Mesenchymal stem cell (in vitro differentiated cells and primary cell): Measurements from ENCODE around the gene ATP5F1D.
A peak's percentile ranks its signal among the peaks of the same experiment; 100 is the strongest.

Experiments
- DNase-seq: peaks from one replicate; pipeline ENCODE4 v3.0.0-alpha.2; 2013
- H2AFZ ChIP-seq: one replicate; pipeline ENCODE4 v1.6.1; 2013; ENCODE audit warnings: low read depth, mild to moderate bottlenecking, control low read depth, inconsistent platforms, low read length, moderate library complexity
- H2AK5ac ChIP-seq: 2 replicates; pipeline ENCODE4 v1.6.1; 2013; ENCODE audit warnings: low read length, moderate library complexity, mild to moderate bottlenecking, inconsistent platforms; ENCODE audit not compliant: severe bottlenecking
- H2BK120ac ChIP-seq: one replicate; pipeline ENCODE4 v1.6.1; 2013; ENCODE audit warnings: low read depth, mild to moderate bottlenecking, inconsistent platforms, low read length, moderate library complexity
- H2BK12ac ChIP-seq, 2 experiments: one replicate each; pipeline ENCODE4 v1.6.1; 2013; ENCODE audit warnings: inconsistent platforms in 2 of 2, low read length in 2 of 2, mild to moderate bottlenecking in 2 of 2, moderate library complexity in 2 of 2, control low read depth in 1 of 2
- H2BK15ac ChIP-seq: one replicate; pipeline ENCODE4 v1.6.1; 2013; ENCODE audit warnings: mild to moderate bottlenecking, low read depth, inconsistent platforms; ENCODE audit not compliant: poor library complexity, severe bottlenecking
- H2BK5ac ChIP-seq: 2 replicates; pipeline ENCODE4 v1.6.1; 2013; ENCODE audit warnings: low read depth, mild to moderate bottlenecking, low read length, control low read depth, inconsistent platforms; ENCODE audit not compliant: poor library complexity, severe bottlenecking
- H3K14ac ChIP-seq, 2 experiments: one replicate each; pipeline ENCODE4 v1.6.1; 2013; ENCODE audit warnings: inconsistent platforms in 2 of 2, low read length in 2 of 2, control low read depth in 1 of 2, mild to moderate bottlenecking in 1 of 2, moderate library complexity in 1 of 2
- H3K18ac ChIP-seq, 2 experiments: one replicate each; pipeline ENCODE4 v1.6.1; 2013; ENCODE audit warnings: inconsistent platforms in 2 of 2, low read length in 2 of 2, control low read depth in 1 of 2, low read depth in 1 of 2, mild to moderate bottlenecking in 1 of 2
- H3K23ac ChIP-seq, 2 experiments: one replicate each; pipeline ENCODE4 v1.6.1; 2013; ENCODE audit warnings: inconsistent platforms in 2 of 2, low read length in 2 of 2, mild to moderate bottlenecking in 2 of 2, moderate library complexity in 2 of 2, control low read depth in 1 of 2
- H3K27ac ChIP-seq: 2 replicates; pipeline ENCODE4 v1.5.1; 2013; ENCODE audit warnings: mild to moderate bottlenecking, moderate library complexity, low read length, control low read depth, inconsistent platforms; ENCODE audit not compliant: poor library complexity, severe bottlenecking
- H3K27me3 ChIP-seq, 2 experiments: 2 replicates each; pipeline versions ENCODE4 v1.6.1 to v1.7.0; 2013; ENCODE audit warnings: low read length in 2 of 2, mild to moderate bottlenecking in 2 of 2, moderate library complexity in 2 of 2, control low read depth in 1 of 2, inconsistent platforms in 1 of 2; ENCODE audit not compliant: control insufficient read depth in 1 of 2, insufficient read depth in 1 of 2
- H3K36me3 ChIP-seq, 2 experiments: 2 replicates each; pipeline versions ENCODE4 v1.6.1 to v1.7.0; 2013; ENCODE audit warnings: low read length in 2 of 2, control low read depth in 1 of 2, inconsistent platforms in 1 of 2, low read depth in 1 of 2, mild to moderate bottlenecking in 1 of 2; ENCODE audit not compliant: insufficient read depth in 2 of 2, control insufficient read depth in 1 of 2
- H3K4ac ChIP-seq, 2 experiments: one replicate each; pipeline ENCODE4 v1.6.1; 2013; ENCODE audit warnings: inconsistent platforms in 2 of 2, low read length in 2 of 2, mild to moderate bottlenecking in 2 of 2, moderate library complexity in 2 of 2, control low read depth in 1 of 2, low read depth in 1 of 2
- H3K4me1 ChIP-seq: 2 replicates; pipeline ENCODE4 v1.6.1; 2013; ENCODE audit warnings: low read depth, low read length, control low read depth; ENCODE audit not compliant: control insufficient read depth, insufficient read depth
- H3K4me2 ChIP-seq: 2 replicates; pipeline ENCODE4 v1.6.1; 2013; ENCODE audit warnings: low read length, mild to moderate bottlenecking, inconsistent platforms; ENCODE audit not compliant: poor library complexity, severe bottlenecking
- H3K4me3 ChIP-seq, 2 experiments: 2 replicates each; pipeline versions ENCODE4 v1.5.1 to v1.7.0; 2013; ENCODE audit warnings: low read length in 2 of 2, mild to moderate bottlenecking in 2 of 2, control low read depth in 1 of 2, low read depth in 1 of 2; ENCODE audit not compliant: insufficient read depth in 1 of 2
- H3K79me1 ChIP-seq: replicated peaks from 2 replicates; pipeline ENCODE4 v1.6.1; 2013; ENCODE audit warnings: mild to moderate bottlenecking, control low read depth, low read length, inconsistent platforms; ENCODE audit not compliant: poor library complexity, severe bottlenecking
- H3K9ac ChIP-seq: 2 replicates; pipeline ENCODE4 v1.7.0; 2013; ENCODE audit warnings: mild to moderate bottlenecking, low read length, moderate library complexity
- H3K9me3 ChIP-seq: 2 replicates; pipeline ENCODE4 v1.7.0; 2013; ENCODE audit warnings: mild to moderate bottlenecking, low read length; ENCODE audit not compliant: control insufficient read depth
- H4K8ac ChIP-seq: one replicate; pipeline ENCODE4 v1.6.1; 2013; ENCODE audit warnings: inconsistent platforms, mild to moderate bottlenecking, low read length, moderate library complexity
- H4K91ac ChIP-seq: one replicate; pipeline ENCODE4 v1.6.1; 2013; ENCODE audit warnings: mild to moderate bottlenecking, low read length, inconsistent platforms
- WGBS: methylation state at CpG from one replicate; pipeline ENCODE4 v1.1.7; 2013; ENCODE audit warnings: mixed read lengths; 5-methylcytosine and 5-hydroxymethylcytosine counted together

The ATP5F1D gene

DNA sequence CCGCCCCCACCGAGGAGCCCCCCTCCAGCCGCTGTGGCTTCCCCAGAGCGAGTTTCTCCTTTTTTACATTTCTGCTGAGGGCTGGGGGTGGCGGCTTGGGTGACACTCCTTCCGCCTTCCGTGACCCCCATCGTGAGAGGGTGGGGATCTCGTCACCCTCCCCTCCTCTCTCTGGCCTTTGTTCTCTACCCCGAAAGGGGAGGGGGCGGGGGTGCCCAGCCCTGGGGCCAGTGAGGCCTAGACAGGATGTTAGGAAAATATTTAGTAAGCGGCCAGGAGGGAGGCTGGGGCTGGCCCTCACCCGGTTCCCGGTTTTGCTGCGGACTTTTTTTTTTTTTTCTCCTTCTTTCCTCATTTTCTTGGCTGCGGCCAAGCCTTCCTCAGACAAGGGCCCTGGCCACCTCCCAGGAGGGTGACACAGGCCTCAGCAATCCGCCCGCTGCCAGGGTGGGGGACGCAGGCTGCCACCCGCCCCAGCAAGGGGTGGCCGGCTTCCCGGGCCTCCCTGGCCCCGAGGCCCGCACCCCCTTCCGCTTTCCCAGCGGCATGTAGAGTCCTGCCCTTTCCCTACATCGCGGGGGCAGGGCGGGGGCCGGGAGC lies 10.8 kb downstream of the ATP5F1D start:
- H3K36me3 ChIP-seq = peaks cover 39 to 71% of the 10 kb centered on the region in 2 experiments
- H3K18ac ChIP-seq = peak overlapping the region; percentile 98 to 99
- DNase-seq = peak; percentile 88
- peak overlapping the region; percentile 96 for H3K9ac ChIP-seq
- peaks cover 6% of the 10 kb centered on the region for H3K79me1 ChIP-seq
- peak overlapping the region; percentile 89 to 92 for H3K14ac ChIP-seq
- H3K9me3 ChIP-seq = no peaks in the 10 kb centered on the region
- H3K27me3 ChIP-seq = no peaks in the 10 kb centered on the region
- H3K4me2 ChIP-seq = peak overlapping the region; percentile 85
- H3K27ac ChIP-seq = peak overlapping the region; percentile 99
- H3K4ac ChIP-seq = peak overlapping the region; percentile 85 to 99
- H3K4me3 ChIP-seq = peak overlapping the region; percentile 84 to 92
- H3K4me1 ChIP-seq = peaks cover 45% of the 10 kb centered on the region
- peak overlapping the region; percentile 100 for H4K91ac ChIP-seq
- peak overlapping the region; percentile 99 for H2BK120ac ChIP-seq
- peak overlapping the region; percentile 94 for H2AK5ac ChIP-seq
- H2BK15ac ChIP-seq = peak overlapping the region; percentile 99
- H2BK12ac ChIP-seq = peak overlapping the region in 1 of 2 experiments; percentile 73
- H3K23ac ChIP-seq = peak overlapping the region in 1 of 2 experiments; percentile 47
- peak overlapping the region; percentile 97 for H2BK5ac ChIP-seq
- WGBS = 0% methylated on average over 21 of the region's 30 CpGs
- H4K8ac ChIP-seq = peak overlapping the region; percentile 98
- no peak overlapping the region for H2AFZ ChIP-seq

GRCh38 chr19:1252821-1253513 lies 11.4 kb downstream of the ATP5F1D start:
- Histone ChIP-seq H3K36me3 (peaks cover 45 to 77% of the 10 kb centered on the region in 2 experiments), H3K23ac (no peak overlapping the region), H4K91ac (peak overlapping the region; percentile 100), H3K27ac (peak overlapping the region; percentile 99), H2BK120ac (peak overlapping the region; percentile 99), H3K4me3 (peak overlapping the region; percentile 84 to 92), H3K79me1 (no peaks in the 10 kb centered on the region), H4K8ac (peak overlapping the region; percentile 98), H3K4me2 (peak overlapping the region; percentile 85), H2AK5ac (peak overlapping the region; percentile 86), H2BK12ac (peak overlapping the region; percentile 38 to 66), H3K9me3 (no peaks in the 10 kb centered on the region), H2BK15ac (peak overlapping the region; percentile 99), H3K27me3 (no peaks in the 10 kb centered on the region), H2AFZ (no peak overlapping the region), H3K18ac (peak overlapping the region; percentile 98 to 99), H2BK5ac (peak overlapping the region; percentile 98), H3K4me1 (peaks cover 45% of the 10 kb centered on the region), H3K14ac (peak overlapping the region; percentile 89 to 92), H3K4ac (peak overlapping the region; percentile 85 to 99), H3K9ac (peak overlapping the region; percentile 96)
- peak; percentile 98 for DNase-seq
- WGBS = 0% methylated on average over 15 of the region's 26 CpGs

DNA sequence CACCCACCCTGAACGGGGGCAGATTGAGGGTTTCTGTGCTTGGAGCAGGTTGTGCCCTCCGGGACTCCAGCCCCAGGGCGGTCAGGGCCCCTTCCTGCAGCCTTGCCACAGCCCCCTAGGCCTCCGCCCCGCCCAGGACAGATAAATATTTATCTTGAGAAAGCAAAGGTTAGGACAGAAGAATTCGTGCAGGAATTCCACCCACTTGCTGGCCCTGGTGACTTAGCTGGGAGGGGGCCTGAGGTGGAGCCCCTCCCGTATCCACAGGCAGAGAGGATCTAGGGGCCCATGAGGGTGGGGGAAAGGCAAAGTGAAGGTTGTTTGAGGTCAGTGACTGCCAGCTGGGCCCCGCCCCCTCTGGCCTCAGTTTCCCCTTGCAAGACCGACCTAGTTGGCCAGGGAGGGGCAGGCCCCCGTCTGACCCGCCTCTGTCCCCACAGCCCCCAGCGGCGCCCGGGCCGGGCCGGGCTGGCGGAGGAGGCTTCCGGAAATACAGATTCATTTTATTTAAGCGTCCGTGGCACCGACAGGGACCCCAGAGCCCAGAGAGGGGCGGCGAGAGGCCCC lies 12.0 kb downstream of the ATP5F1D start:
- Histone ChIP-seq H3K27me3 (no peaks in the 10 kb centered on the region), H3K14ac (no peak overlapping the region), H2BK12ac (peak overlapping the region; percentile 38 to 68), H2AK5ac (peak overlapping the region; percentile 86), H3K4me3 (peak overlapping the region; percentile 48 to 73), H2BK120ac (peak overlapping the region; percentile 99), H2AFZ (no peak overlapping the region), H3K4me1 (peaks cover 46% of the 10 kb centered on the region), H3K4me2 (peak overlapping the region; percentile 75), H4K91ac (peak overlapping the region; percentile 100), H3K36me3 (peaks cover 51 to 83% of the 10 kb centered on the region in 2 experiments), H3K23ac (no peak overlapping the region), H3K9me3 (no peaks in the 10 kb centered on the region), H2BK5ac (peak overlapping the region; percentile 98), H3K18ac (peak overlapping the region; percentile 65 to 96), H4K8ac (peak overlapping the region; percentile 91), H3K27ac (peak overlapping the region; percentile 99), H2BK15ac (peak overlapping the region; percentile 93), H3K4ac (peak overlapping the region; percentile 85), H3K79me1 (no peaks in the 10 kb centered on the region), H3K9ac (peak overlapping the region; percentile 96)
- no peak for DNase-seq
- WGBS = 58% methylated on average over 20 of the region's 23 CpGs

GRCh38 chr19:1254081-1254527 lies 12.6 kb downstream of the ATP5F1D start:
- peak overlapping the region; percentile 96 for H3K9ac ChIP-seq
- peak overlapping the region; percentile 62 for H2AK5ac ChIP-seq
- peaks cover 51 to 86% of the 10 kb centered on the region in 2 experiments for H3K36me3 ChIP-seq
- peak overlapping the region; percentile 21 for H4K8ac ChIP-seq
- peak overlapping the region; percentile 65 to 86 for H3K18ac ChIP-seq
- H2BK12ac ChIP-seq = peak overlapping the region; percentile 38 to 68
- H3K4me3 ChIP-seq = peak overlapping the region in 1 of 2 experiments; percentile 73
- DNase-seq = no peak
- peak overlapping the region; percentile 13 for H3K27ac ChIP-seq
- no peaks in the 10 kb centered on the region for H3K79me1 ChIP-seq
- H3K27me3 ChIP-seq = no peaks in the 10 kb centered on the region
- peak overlapping the region in 1 of 2 experiments; percentile 56 for H3K14ac ChIP-seq
- H2BK120ac ChIP-seq = peak overlapping the region; percentile 95
- peak overlapping the region; percentile 92 for H2BK15ac ChIP-seq
- H3K9me3 ChIP-seq = no peaks in the 10 kb centered on the region
- peaks cover 50% of the 10 kb centered on the region for H3K4me1 ChIP-seq
- peak overlapping the region in 1 of 2 experiments; percentile 85 for H3K4ac ChIP-seq
- peak overlapping the region; percentile 98 for H2BK5ac ChIP-seq
- no peak overlapping the region for H2AFZ ChIP-seq
- peak overlapping the region in 1 of 2 experiments; percentile 60 for H3K23ac ChIP-seq
- peak overlapping the region; percentile 20 for H3K4me2 ChIP-seq
- WGBS = 85% methylated on average over 35 of the region's 37 CpGs
- H4K91ac ChIP-seq = peak overlapping the region; percentile 86
